OCI-LY7 (cell line): ENCODE results near the gene RSRC2. TPM values are rescaled to one million over a fixed set of nuclear protein-coding genes. Genes with fewer than 3 reads are reported as not detected.

ENCODE experiments used
- BruUV-seq: library from RNA; stranded (reverse); fragments of 400-500 nt; replicated peaks from 2 replicates; lab custom pipeline; 2021; lab: Mats Ljungman, UMichigan
- CTCF ChIA-PET: fragments of 300-600 bp; sonication (Branson Sonifier 250); formaldehyde crosslinking; loops from one replicate; lab custom pipeline; 2022; ENCODE audit warnings: antibody characterized with exemption; ENCODE audit not compliant: unreplicated experiment; lab: Charles Lee
- POLR2A ChIA-PET: fragments of 300-600 bp; sonication (Branson Sonifier 250); formaldehyde crosslinking; loops from one replicate; lab custom pipeline; 2022; ENCODE audit warnings: antibody characterized with exemption; lab: Charles Lee
- DNase-seq: peaks from one replicate; pipeline ENCODE4 v3.0.0-alpha.2; 2015; ENCODE audit warnings: low spot score
- H2AFZ ChIP-seq: fragments of 200-600 bp; sonication (generic), shearing (Covaris generic); 2 replicates; pipeline ENCODE4 v1.6.1; 2014; ENCODE audit warnings: mild to moderate bottlenecking, antibody characterized with exemption, low read length, moderate library complexity
- H3K27ac ChIP-seq: fragments of 200-600 bp; sonication (generic); 2 replicates; pipeline ENCODE4 v1.5.1; 2014; ENCODE audit warnings: mixed run types, low read depth, mild to moderate bottlenecking, moderate library complexity, low read length, inconsistent platforms; ENCODE audit not compliant: poor library complexity, severe bottlenecking
- H3K36me3 ChIP-seq: fragments of 200-600 bp; sonication (generic); 2 replicates; pipeline ENCODE4 v1.6.1; 2014; ENCODE audit warnings: mild to moderate bottlenecking, antibody characterized with exemption, low read length, moderate library complexity, mixed read lengths; ENCODE audit not compliant: insufficient read depth
- H3K4me1 ChIP-seq: fragments of 200-600 bp; sonication (generic); 2 replicates; pipeline ENCODE4 v1.5.1; 2014; ENCODE audit warnings: mild to moderate bottlenecking, low read length; ENCODE audit not compliant: insufficient read depth, poor library complexity, severe bottlenecking
- H3K4me2 ChIP-seq: fragments of 200-600 bp; sonication (generic); 2 replicates; pipeline ENCODE4 v1.6.1; 2014; ENCODE audit warnings: mild to moderate bottlenecking, low read length
- H3K4me3 ChIP-seq: fragments of 200-600 bp; sonication (generic); 2 replicates; pipeline ENCODE4 v1.5.1; 2014; ENCODE audit warnings: mild to moderate bottlenecking, low read depth, low read length; ENCODE audit not compliant: poor library complexity, severe bottlenecking
- H3K79me2 ChIP-seq: fragments of 200-600 bp; sonication (generic); 2 replicates; pipeline ENCODE4 v1.6.1; 2016; ENCODE audit warnings: low read depth, mild to moderate bottlenecking, low read length, moderate library complexity, mixed read lengths; ENCODE audit not compliant: insufficient read depth
- H3K9me2 ChIP-seq: fragments of 200-600 bp; sonication (generic); 2 replicates; pipeline ENCODE4 v1.6.1; 2016; ENCODE audit warnings: mild to moderate bottlenecking, low read length, mixed read lengths; ENCODE audit not compliant: insufficient read depth
- H3K9me3 ChIP-seq: fragments of 200-600 bp; sonication (generic); 2 replicates; pipeline ENCODE4 v1.6.1; 2014; ENCODE audit warnings: mild to moderate bottlenecking, mixed run types, low read length, mixed read lengths
- H4K20me1 ChIP-seq: fragments of 200-600 bp; sonication (generic); 2 replicates; pipeline ENCODE4 v1.6.1; 2014; ENCODE audit warnings: mild to moderate bottlenecking, antibody characterized with exemption, low read length, moderate library complexity, mixed read lengths; ENCODE audit not compliant: insufficient read depth
- EZH2phosphoT487 ChIP-seq: fragments of 200-600 bp; sonication (generic); IDR thresholded peaks from 2 replicates; pipeline ENCODE4 v1.6.1; 2018; ENCODE audit warnings: low read depth, borderline replicate concordance, mild to moderate bottlenecking, mixed run types, antibody characterized with exemption, low read length, moderate library complexity, mixed read lengths
- intact Hi-C: fragments of 100-400 bp; cut with micrococcal nuclease; formaldehyde crosslinking; loops from one replicate; pipeline ENCODE4 v1.10.0; 2022; ENCODE audit not compliant: unreplicated experiment
- total RNA-seq, 2 experiments: library from RNA; depleted of rRNA in 1 of 2; stranded (reverse); fragments of >200 nt in 1 of 2; shearing (Covaris generic) in 1 of 2; gene quantifications; 2 replicates each; pipeline ENCODE4 v1.2.3, GENCODE V29; 2014 to 2022
- TF ChIP-seq, protein P1 (sequence below): fragments of 200-600 bp; sonication (generic); conservative IDR thresholded peaks from 2 replicates; pipeline ENCODE4 v1.5.1; 2014; ENCODE audit warnings: mild to moderate bottlenecking, antibody characterized with exemption, low read length, moderate library complexity, mixed read lengths

The RSRC2 gene
- total RNA-seq, 2 experiments from 2014 or later: 91.7 to 132 TPM

DNA sequence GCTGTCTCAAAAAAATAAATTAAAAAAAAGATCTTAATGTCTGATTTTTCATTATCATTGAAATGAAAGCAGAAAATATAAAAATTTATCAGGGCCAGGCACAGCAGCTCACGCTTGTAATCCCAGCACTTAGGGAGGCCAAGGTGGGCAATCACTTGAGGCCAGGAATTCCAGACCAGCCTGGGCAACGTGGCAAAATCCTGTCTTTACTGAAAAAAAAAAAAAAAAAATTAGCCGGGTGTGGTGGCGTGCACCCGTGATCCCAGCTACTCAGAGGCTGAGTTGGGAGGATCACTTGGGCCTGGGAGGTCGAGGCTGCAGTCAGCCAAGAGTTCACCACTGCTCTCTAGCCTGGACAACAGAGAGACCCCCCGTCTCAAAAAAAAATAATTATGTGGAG lies 66.7 kb downstream of the RSRC2 start:
- Histone ChIP-seq H3K9me2 (no peaks in the 10 kb centered on the region), H3K4me1 (no peaks in the 10 kb centered on the region), H3K4me3 (no peak overlapping the region), H4K20me1 (no peaks in the 10 kb centered on the region), H3K27ac (no peak overlapping the region), H2AFZ (no peak overlapping the region), H3K36me3 (no peaks in the 10 kb centered on the region), H3K79me2 (no peaks in the 10 kb centered on the region), H3K9me3 (no peaks in the 10 kb centered on the region), H3K4me2 (no peak overlapping the region)
- POLR2A ChIA-PET: no interaction called here
- no TSS peak for BruUV-seq
- intact Hi-C loops: no loop called here
- CTCF ChIA-PET: no interaction called here
- DNase-seq: no peak
- TF ChIP-seq, protein P1, sequence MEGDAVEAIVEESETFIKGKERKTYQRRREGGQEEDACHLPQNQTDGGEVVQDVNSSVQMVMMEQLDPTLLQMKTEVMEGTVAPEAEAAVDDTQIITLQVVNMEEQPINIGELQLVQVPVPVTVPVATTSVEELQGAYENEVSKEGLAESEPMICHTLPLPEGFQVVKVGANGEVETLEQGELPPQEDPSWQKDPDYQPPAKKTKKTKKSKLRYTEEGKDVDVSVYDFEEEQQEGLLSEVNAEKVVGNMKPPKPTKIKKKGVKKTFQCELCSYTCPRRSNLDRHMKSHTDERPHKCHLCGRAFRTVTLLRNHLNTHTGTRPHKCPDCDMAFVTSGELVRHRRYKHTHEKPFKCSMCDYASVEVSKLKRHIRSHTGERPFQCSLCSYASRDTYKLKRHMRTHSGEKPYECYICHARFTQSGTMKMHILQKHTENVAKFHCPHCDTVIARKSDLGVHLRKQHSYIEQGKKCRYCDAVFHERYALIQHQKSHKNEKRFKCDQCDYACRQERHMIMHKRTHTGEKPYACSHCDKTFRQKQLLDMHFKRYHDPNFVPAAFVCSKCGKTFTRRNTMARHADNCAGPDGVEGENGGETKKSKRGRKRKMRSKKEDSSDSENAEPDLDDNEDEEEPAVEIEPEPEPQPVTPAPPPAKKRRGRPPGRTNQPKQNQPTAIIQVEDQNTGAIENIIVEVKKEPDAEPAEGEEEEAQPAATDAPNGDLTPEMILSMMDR: no peak
- TF ChIP-seq EZH2phosphoT487: no peak

DNA sequence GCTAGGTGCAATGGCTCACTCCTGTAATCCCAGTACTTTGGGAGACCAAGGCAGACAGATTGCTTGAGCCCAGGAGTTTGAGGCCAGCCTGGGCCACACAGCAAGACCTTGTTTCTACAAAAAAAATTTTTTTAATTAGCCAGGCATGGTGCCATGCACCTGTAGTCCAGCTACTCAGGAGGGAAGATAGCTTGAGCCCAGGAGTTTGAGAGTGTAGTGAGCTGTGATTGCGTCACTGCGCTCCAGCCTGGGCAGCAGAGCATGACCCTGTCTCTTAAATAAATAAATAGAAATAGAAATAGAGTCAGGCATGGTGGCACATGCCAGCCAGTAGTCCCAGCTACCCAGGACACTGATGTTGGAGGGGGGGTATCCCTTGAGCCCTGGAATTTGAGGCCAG lies 67.5 kb downstream of the RSRC2 start:
- Histone ChIP-seq H3K36me3 (no peaks in the 10 kb centered on the region), H2AFZ (no peak overlapping the region), H3K9me2 (no peaks in the 10 kb centered on the region), H3K4me2 (no peak overlapping the region), H3K27ac (no peak overlapping the region), H3K9me3 (no peaks in the 10 kb centered on the region), H4K20me1 (no peaks in the 10 kb centered on the region), H3K4me3 (no peak overlapping the region), H3K79me2 (no peaks in the 10 kb centered on the region), H3K4me1 (no peaks in the 10 kb centered on the region)
- intact Hi-C loops: no loop called here
- ChIA-PET CTCF (no interaction called here), POLR2A (interaction anchor here (0.7 kb wide), 2 partner anchors 90 to 1067 kb away, joined by 5 to 6 read pairs; no protein-coding TSS in a partner anchor)
- no peak for DNase-seq
- no TSS peak for BruUV-seq
- TF ChIP-seq, protein P1: no peak
- TF ChIP-seq EZH2phosphoT487: no peak

DNA sequence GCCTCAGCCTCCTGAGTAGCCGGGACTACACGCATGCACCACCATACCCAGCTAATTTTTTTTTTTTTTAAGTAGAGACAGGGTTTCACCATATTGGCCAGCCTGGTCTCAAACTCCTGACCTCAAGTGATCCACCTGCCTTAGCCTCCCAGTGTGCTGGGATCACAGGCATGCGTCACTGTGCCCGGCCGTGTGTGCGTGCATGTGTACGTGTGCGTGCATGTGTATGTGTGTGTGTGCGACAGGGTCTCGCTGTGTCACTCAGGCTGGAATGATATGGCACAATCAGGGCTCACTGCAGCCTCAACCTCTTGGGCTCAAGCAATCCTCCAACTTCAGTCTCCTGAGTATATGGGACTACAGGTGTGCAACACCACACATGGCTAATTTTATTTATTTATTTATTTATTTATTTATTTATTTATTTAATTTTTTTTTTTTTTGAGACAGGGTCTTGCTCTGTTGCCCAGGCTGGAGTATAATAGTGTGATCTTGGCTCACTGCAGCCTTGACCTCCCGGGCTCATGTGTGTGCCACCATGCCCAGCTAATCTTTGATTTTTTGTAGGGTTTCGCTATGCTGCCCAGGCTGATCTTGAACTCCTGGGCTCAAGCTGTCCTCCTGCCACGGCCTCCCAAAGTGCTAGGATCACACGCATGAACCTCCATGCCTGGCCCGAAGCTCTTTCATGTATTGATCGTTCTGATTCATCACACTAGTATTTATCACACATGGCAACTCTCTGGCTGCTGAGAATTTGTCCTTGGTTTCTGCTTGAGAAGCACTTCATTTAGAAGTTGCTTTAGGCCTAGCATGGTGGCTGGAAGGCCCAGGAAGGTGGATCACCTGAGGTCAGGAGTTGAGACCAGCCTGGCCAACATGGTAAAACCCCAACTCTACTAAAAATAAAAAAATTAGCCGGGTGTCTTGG lies 68.4 kb downstream of the RSRC2 start:
- ChIA-PET POLR2A (interaction anchor here (0.7 kb wide), 2 partner anchors 89 to 1066 kb away, joined by 5 to 6 read pairs; no protein-coding TSS in a partner anchor), CTCF (no interaction called here)
- Histone ChIP-seq H3K36me3 (no peaks in the 10 kb centered on the region), H4K20me1 (no peaks in the 10 kb centered on the region), H3K9me3 (no peaks in the 10 kb centered on the region), H3K79me2 (no peaks in the 10 kb centered on the region), H3K4me2 (no peak overlapping the region), H3K4me3 (no peak overlapping the region), H3K27ac (no peak overlapping the region), H3K4me1 (peaks cover 8% of the 10 kb centered on the region), H2AFZ (no peak overlapping the region), H3K9me2 (no peaks in the 10 kb centered on the region)
- intact Hi-C loops: no loop called here
- DNase-seq: no peak
- TF ChIP-seq EZH2phosphoT487: no peak
- TF ChIP-seq, protein P1: no peak
- no TSS peak for BruUV-seq
